K562 (cell line): ENCODE results near the gene FRMD5. TPM values are rescaled to one million over a fixed set of nuclear protein-coding genes. Genes with fewer than 3 reads are reported as not detected.
A peak's percentile ranks its signal among the peaks of the same experiment; 100 is the strongest.

Experiments used
- ATAC-seq: fragments of 200-7000 bp; cut with Tn5 transposase; 3 replicates; pipeline ENCODE4 v1.9.1; 2020; ENCODE audit warnings: moderate library complexity
- BruUV-seq: library from RNA; stranded (reverse); fragments of 400-500 nt; replicated peaks from 2 replicates; lab custom pipeline; 2021; lab: Mats Ljungman, UMichigan
- CTCF ChIA-PET: fragments of 300-600 bp; formaldehyde crosslinking; extraction: SDS; loops from one replicate; lab custom pipeline; 2021; ENCODE audit warnings: low intra/inter-chr PET ratio; lab: Yijun Ruan, JAX
- POLR2A ChIA-PET: fragments of 300-600, 350-650 bp; sonication (Branson Sonifier 250); formaldehyde crosslinking; extraction: SDS; loops from one replicate; lab custom pipeline; 2021; ENCODE audit warnings: antibody characterized with exemption, inconsistent platforms; lab: Yijun Ruan, JAX
- DNase-seq, 4 experiments: peaks; one replicate each; pipeline versions ENCODE4 v3.0.0 to v3.0.0-alpha.2; 2011 to 2018; ENCODE audit warnings: low spot score in 3 of 4, mixed read lengths in 3 of 4; ENCODE audit errors: extremely low read depth in 1 of 4
- FAIRE-seq: peaks from 2 replicates; lab custom pipeline; 2011; peaks lifted over from hg19 to GRCh38; lab: Jason Lieb, UNC
- H2AFZ ChIP-seq: 2 replicates; pipeline ENCODE4 v1.6.0; 2011; ENCODE audit warnings: low read depth, low read length, control low read depth, inconsistent platforms
- H3K27ac ChIP-seq: fragments of 200-600 bp; 3 replicates; pipeline ENCODE4 v1.8.0; 2011; ENCODE audit warnings: low read depth, mild to moderate bottlenecking, control low read depth, inconsistent platforms, low read length, moderate library complexity, mixed read lengths; ENCODE audit errors: extremely low read depth
- H3K27me3 ChIP-seq, 2 experiments: fragments of 300-600 bp in 1 of 2; 2 replicates in 1 of 2; 3 replicates in 1 of 2; pipeline versions ENCODE4 v1.6.0 to v1.8.0; 2011; ENCODE audit warnings: inconsistent platforms in 2 of 2, low read length in 2 of 2, mild to moderate bottlenecking in 1 of 2, mixed read lengths in 1 of 2, moderate library complexity in 1 of 2; ENCODE audit not compliant: control insufficient read depth in 2 of 2, insufficient read depth in 2 of 2
- H3K36me3 ChIP-seq: fragments of 300-600 bp; 3 replicates; pipeline ENCODE4 v1.8.0; 2011; ENCODE audit warnings: mild to moderate bottlenecking, low read length, inconsistent platforms; ENCODE audit not compliant: control insufficient read depth, insufficient read depth
- H3K4me1 ChIP-seq, 2 experiments: fragments of 200-600 bp in 1 of 2; replicated peaks in 1 of 2; 2 replicates in 1 of 2; 3 replicates in 1 of 2; pipeline versions ENCODE4 v1.5.1 to v1.8.0; 2011; ENCODE audit warnings: inconsistent platforms in 2 of 2, low read length in 2 of 2, mild to moderate bottlenecking in 1 of 2, mixed read lengths in 1 of 2, moderate library complexity in 1 of 2; ENCODE audit not compliant: control insufficient read depth in 2 of 2, insufficient read depth in 2 of 2
- H3K4me2 ChIP-seq: 2 replicates; pipeline ENCODE4 v1.6.1; 2011; ENCODE audit warnings: low read length, control low read depth, inconsistent platforms, mixed read lengths; ENCODE audit not compliant: insufficient read depth
- H3K4me3 ChIP-seq: fragments of 200-600 bp; sonication (generic), shearing (Covaris generic); 2 replicates; pipeline ENCODE4 v1.5.1; 2016; ENCODE audit warnings: control low read depth, inconsistent platforms
- H3K79me2 ChIP-seq: fragments of 200-600 bp; 3 replicates; pipeline ENCODE4 v1.8.0; 2011; ENCODE audit warnings: low read length, inconsistent platforms; ENCODE audit not compliant: control insufficient read depth, insufficient read depth
- H3K9ac ChIP-seq, 2 experiments: 2 replicates each; pipeline versions ENCODE4 v1.6.0 to v1.6.1; 2011; ENCODE audit warnings: low read depth in 2 of 2, low read length in 2 of 2, control low read depth in 1 of 2, inconsistent platforms in 1 of 2, mild to moderate bottlenecking in 1 of 2, mixed read lengths in 1 of 2; ENCODE audit not compliant: insufficient read depth in 1 of 2
- H3K9me1 ChIP-seq: one replicate; pipeline ENCODE4 v1.6.0; 2011; ENCODE audit warnings: inconsistent platforms, mild to moderate bottlenecking, low read length, moderate library complexity; ENCODE audit not compliant: control insufficient read depth, insufficient read depth
- H3K9me3 ChIP-seq: replicated peaks from 2 replicates; pipeline ENCODE4 v1.5.1; 2011; ENCODE audit warnings: low read depth, low read length, inconsistent platforms; ENCODE audit not compliant: control insufficient read depth, insufficient read depth
- H4K20me1 ChIP-seq: replicated peaks from 2 replicates; pipeline ENCODE4 v1.6.1; 2011; ENCODE audit warnings: low read length, inconsistent platforms, mixed read lengths; ENCODE audit not compliant: control insufficient read depth, insufficient read depth
- AFF1 ChIP-seq, 2 experiments: fragments of 450-650 bp; IDR thresholded peaks; 2 replicates each; pipeline ENCODE4 v1.6.1; 2018; ENCODE audit warnings: mild to moderate bottlenecking in 2 of 2, low read depth in 1 of 2; ENCODE audit not compliant: partially characterized antibody in 2 of 2
- C11orf30 ChIP-seq: fragments of 450-650 bp; IDR thresholded peaks from 2 replicates; pipeline ENCODE4 v1.6.1; 2016; ENCODE audit warnings: low read depth, mild to moderate bottlenecking
- JUND ChIP-seq, 2 experiments: IDR thresholded peaks; 2 replicates in 1 of 2; 3 replicates in 1 of 2; pipeline ENCODE4 v1.6.1; 2011; ENCODE audit warnings: borderline replicate concordance in 2 of 2, low read depth in 2 of 2, low read length in 2 of 2, improper control_type of control experiment in 1 of 2, missing biosample characterization in 1 of 2, missing genetic modification characterization in 1 of 2, missing genetic modification reagents in 1 of 2
- MAFF ChIP-seq: IDR thresholded peaks from 2 replicates; pipeline ENCODE4 v1.6.1; 2012; ENCODE audit warnings: low read length, improper control_type of control experiment
- MAFG ChIP-seq: fragments of 450-650 bp; conservative IDR thresholded peaks from 2 replicates; pipeline ENCODE4 v1.6.1; 2016; ENCODE audit warnings: missing genetic modification characterization, missing compliant biosample characterization
- MAFK ChIP-seq: IDR thresholded peaks from 2 replicates; pipeline ENCODE4 v1.6.1; 2011; ENCODE audit warnings: low read length, improper control_type of control experiment
- SNIP1 ChIP-seq: fragments of 450-650 bp; IDR thresholded peaks from 2 replicates; pipeline ENCODE4 v1.7.1; 2017; ENCODE audit warnings: low read depth, mild to moderate bottlenecking
- ZBTB2 ChIP-seq: fragments of 450-650 bp; IDR thresholded peaks from 2 replicates; pipeline ENCODE4 v1.6.1; 2016; ENCODE audit warnings: antibody characterized with exemption
- ZNF316 ChIP-seq: fragments of 450-650 bp; IDR thresholded peaks from 2 replicates; pipeline ENCODE4 v1.6.1; 2016
- WGBS: fragments of 100-300 bp; shearing (Covaris generic); methylation state at CpG from one replicate; pipeline ENCODE4 v1.1.6; 2016; ENCODE audit warnings: low coverage, mixed read lengths; ENCODE audit not compliant: insufficient coverage; ENCODE audit errors: missing lambda C conversion rate; 5-methylcytosine and 5-hydroxymethylcytosine counted together
- in situ Hi-C: fragments of 300-500 bp; cut with MboI; formaldehyde crosslinking; loops from 4 replicates; pipeline ENCODE4 v1.15.0; 2018; ENCODE audit warnings: inconsistent platforms, mixed read lengths
- intact Hi-C: fragments of 100-400 bp; cut with micrococcal nuclease; formaldehyde crosslinking; loops from 2 replicates; pipeline ENCODE4 v1.14.2; 2022
- polyA plus RNA-seq, 8 experiments: library from polyadenylated mRNA; depleted of rRNA in 4 of 8; stranded (reverse) in 5 of 8; unstranded in 3 of 8; fragments of >200 nt; fragmentation: Nextera tagmentation in 2 of 8; fragmentation: Illumina TruSeq in 1 of 8; extraction: Ambion mirVana in 2 of 8; extraction: Trizol in 1 of 8; gene quantifications; 2 replicates each; pipeline versions ENCODE4 v1.2.1 to v1.2.3, GENCODE V29; 2011 to 2014; ENCODE audit warnings: inconsistent platforms in 1 of 8, missing spikeins in 1 of 8
- total RNA-seq, 7 experiments: library from RNA; depleted of rRNA in 6 of 7; stranded (reverse); fragments of >200 nt in 6 of 7; fragmentation: Illumina TruSeq in 2 of 7; extraction: Trizol in 2 of 7; gene quantifications; 2 replicates each; pipeline versions ENCODE4 v1.2.1 to v1.2.3, GENCODE V29; 2011 to 2021; ENCODE audit warnings: low replicate concordance in 1 of 7

FRMD5 gene
- total and polyA plus RNA-seq, 9 of the 15 experiments (the other 6 are each of a cell fraction or from before 2014, with no cell fraction given): 0.13 to 0.38 TPM; not detected in 7

GRCh38 chr15:44193651-44194322 is 1.3 kb downstream of the FRMD5 start:
- ChIA-PET CTCF (no interaction called here), POLR2A (interaction anchor here (0.9 to 1.2 kb wide), 2 partner anchors 9 to 18 kb away, joined by 4 to 5 read pairs; no protein-coding TSS in a partner anchor)
- no peak overlapping the region for H2AFZ ChIP-seq
- 26% methylated on average over 20 of the region's 20 CpGs for WGBS
- no peak for FAIRE-seq
- intact Hi-C loops: no loop called here
- peaks cover 18 to 39% of the 10 kb centered on the region in 2 experiments for H3K27me3 ChIP-seq
- no peaks in the 10 kb centered on the region for H3K9me1 ChIP-seq
- H3K4me3 ChIP-seq: no peak overlapping the region
- H3K4me2 ChIP-seq: no peak overlapping the region
- peak; percentile 72 for TF ChIP-seq MAFF
- no peak for TF ChIP-seq SNIP1
- TF ChIP-seq C11orf30: peak; percentile 61; the same call in 1 of the 2 replicates
- TF ChIP-seq MAFK: peak; percentile 70
- TF ChIP-seq JUND (IDR thresholded peaks at IDR 0.05; ENCODE audit: borderline replicate concordance, low read depth, low read length): no peak
- no peak for TF ChIP-seq JUND (tag; IDR thresholded peaks at IDR 0.05; ENCODE audit: borderline replicate concordance, low read depth, low read length)
- TF ChIP-seq ZBTB2: no peak
- TF ChIP-seq AFF1 (IDR thresholded peaks at IDR 0.05; ENCODE audit: low read depth in 1 of 2, partially characterized antibody in 2 of 2): no peak
- peak; percentile 62 for TF ChIP-seq MAFG (tag)
- TF ChIP-seq ZNF316: peak; percentile 76
- TF ChIP-seq, all 486 proteins: peak for 5
- Histone ChIP-seq H3K9me3 (no peaks in the 10 kb centered on the region), H3K4me1 (peaks cover 0 to 13% of the 10 kb centered on the region in 2 experiments; a peak in 3 of 5 replicates), H3K9ac (no peak overlapping the region), H4K20me1 (no peaks in the 10 kb centered on the region), H3K36me3 (no peaks in the 10 kb centered on the region), H3K27ac (no peak overlapping the region), H3K79me2 (no peaks in the 10 kb centered on the region)
- no TSS peak for BruUV-seq
- in situ Hi-C loops: no loop called here
- DNase-seq (no peak), ATAC-seq (no peak)
